Keratinocyte (primary cell): ENCODE measurements around the gene C1QL3.

Source experiments
- EZH2 ChIP-seq: IDR thresholded peaks from one replicate; pipeline ENCODE4 v1.6.1; 2012; ENCODE audit warnings: inconsistent platforms, mild to moderate bottlenecking, low read length, moderate library complexity
- TF ChIP-seq, protein P1 (sequence below), 3 experiments: IDR thresholded peaks in 1 of 3; conservative IDR thresholded peaks in 1 of 3; optimal IDR thresholded peaks in 1 of 3; 2 replicates in 2 of 3; 3 replicates in 1 of 3; pipeline versions ENCODE3 to v1.5.1; 2011; ENCODE audit warnings: low read length in 3 of 3, mild to moderate bottlenecking in 3 of 3, moderate library complexity in 2 of 3, control low read depth in 1 of 3, inconsistent platforms in 1 of 3; ENCODE audit not compliant: insufficient read depth in 2 of 3; ENCODE audit errors: extremely low read depth in 1 of 3

DNA sequence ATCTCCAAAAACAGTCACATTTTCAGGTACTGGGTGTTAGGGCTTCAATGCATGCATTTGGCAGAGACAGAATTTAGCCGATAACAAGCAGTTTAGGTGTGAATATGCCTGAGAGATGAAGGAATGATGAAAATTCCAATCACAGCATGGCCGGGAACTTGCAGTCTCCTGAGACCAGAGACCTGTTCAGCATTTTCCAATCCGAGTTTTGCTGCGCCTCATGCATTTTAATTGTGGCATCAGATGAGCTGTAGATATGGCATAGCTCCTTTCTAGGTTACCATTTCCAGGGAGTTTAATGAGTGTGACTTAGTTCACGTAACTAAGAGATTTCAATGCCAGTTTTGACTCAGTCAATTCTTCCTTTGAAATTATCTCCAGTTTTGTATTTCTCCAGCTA is 14.5 kb upstream of the C1QL3 start:
- TF ChIP-seq, protein P1, sequence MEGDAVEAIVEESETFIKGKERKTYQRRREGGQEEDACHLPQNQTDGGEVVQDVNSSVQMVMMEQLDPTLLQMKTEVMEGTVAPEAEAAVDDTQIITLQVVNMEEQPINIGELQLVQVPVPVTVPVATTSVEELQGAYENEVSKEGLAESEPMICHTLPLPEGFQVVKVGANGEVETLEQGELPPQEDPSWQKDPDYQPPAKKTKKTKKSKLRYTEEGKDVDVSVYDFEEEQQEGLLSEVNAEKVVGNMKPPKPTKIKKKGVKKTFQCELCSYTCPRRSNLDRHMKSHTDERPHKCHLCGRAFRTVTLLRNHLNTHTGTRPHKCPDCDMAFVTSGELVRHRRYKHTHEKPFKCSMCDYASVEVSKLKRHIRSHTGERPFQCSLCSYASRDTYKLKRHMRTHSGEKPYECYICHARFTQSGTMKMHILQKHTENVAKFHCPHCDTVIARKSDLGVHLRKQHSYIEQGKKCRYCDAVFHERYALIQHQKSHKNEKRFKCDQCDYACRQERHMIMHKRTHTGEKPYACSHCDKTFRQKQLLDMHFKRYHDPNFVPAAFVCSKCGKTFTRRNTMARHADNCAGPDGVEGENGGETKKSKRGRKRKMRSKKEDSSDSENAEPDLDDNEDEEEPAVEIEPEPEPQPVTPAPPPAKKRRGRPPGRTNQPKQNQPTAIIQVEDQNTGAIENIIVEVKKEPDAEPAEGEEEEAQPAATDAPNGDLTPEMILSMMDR (optimal IDR thresholded peaks at IDR 0.05 in 1 of 3, IDR thresholded peaks at IDR 0.05 in 1 of 3, conservative IDR thresholded peaks at IDR 0.05 in 1 of 3; ENCODE audit: extremely low read depth in 1 of 3, insufficient read depth in 2 of 3, low read length in 3 of 3) = no peak
- TF ChIP-seq EZH2 = no peak
